NB4 (cell line): ENCODE results near the gene TTN.

Source experiments
- CTCF ChIP-seq: IDR thresholded peaks from one replicate; pipeline ENCODE4 v1.5.1; 2012; ENCODE audit warnings: low read depth, low read length
- POLR2A ChIP-seq: IDR thresholded peaks from 2 replicates; pipeline ENCODE4 v1.6.1; 2011; ENCODE audit warnings: mild to moderate bottlenecking; ENCODE audit not compliant: insufficient read length; ENCODE audit errors: extremely low read depth

- TF ChIP-seq CTCF (no peak), POLR2A (no peak)
Observed at GRCh38 chr2:178681081-178681480, 126.1 kb downstream of the TTN start.
